Naive thymus-derived CD8-positive, alpha-beta T cell (primary cell): Measurements from ENCODE around the gene ANKH. TPM values are rescaled to one million over a fixed set of nuclear protein-coding genes. Genes with fewer than 3 reads are reported as not detected.
A peak's percentile ranks its signal among the peaks of the same experiment; 100 is the strongest.

Experiments
- ATAC-seq, 2 donors: fragments of 150-1000 bp; cut with Tn5 transposase in 1 of 2; sonication (Bioruptor Pico), chemical (Tn5 transposase) in 1 of 2; 1 replicate in 1 of 2; 2 replicates in 1 of 2; pipeline ENCODE4 v1.10.0; 2021; ENCODE audit warnings: mild to moderate bottlenecking in 2 of 2, moderate library complexity in 2 of 2
- POLR2A ChIA-PET: fragments of 350-600 bp; sonication (Branson Sonifier 250); formaldehyde crosslinking; loops from one replicate; lab custom pipeline; 2021; ENCODE audit warnings: antibody characterized with exemption; lab: Charles Lee
- DNase-seq, 10 donors: peaks; one replicate each; pipeline versions ENCODE4 v3.0.0 to v3.0.0-alpha.2; 2020 to 2022
- H3K27ac Mint-ChIP-seq, 10 donors: one replicate each; pipeline ENCODE4 v1.8.0; 2020 to 2022; ENCODE audit warnings: mild to moderate bottlenecking in 10 of 10, mixed read lengths in 10 of 10, moderate library complexity in 4 of 10, inconsistent platforms in 1 of 10
- H3K27me3 Mint-ChIP-seq, 5 donors: one replicate each; pipeline ENCODE4 v1.8.0; 2021 to 2022; ENCODE audit warnings: mixed read lengths in 5 of 5
- H3K36me3 Mint-ChIP-seq, 3 donors: one replicate each; pipeline ENCODE4 v1.8.0; 2020 to 2022; ENCODE audit warnings: mixed read lengths in 3 of 3, mild to moderate bottlenecking in 2 of 3, inconsistent platforms in 1 of 3
- H3K4me1 Mint-ChIP-seq, 4 donors: one replicate each; pipeline ENCODE4 v1.8.0; 2021 to 2022; ENCODE audit warnings: mixed read lengths in 4 of 4
- H3K4me3 Mint-ChIP-seq, 10 donors: one replicate each; pipeline ENCODE4 v1.8.0; 2020 to 2022; ENCODE audit warnings: mild to moderate bottlenecking in 10 of 10, mixed read lengths in 10 of 10, moderate library complexity in 6 of 10, inconsistent platforms in 1 of 10
- H3K9me3 Mint-ChIP-seq, 9 donors: one replicate each; pipeline ENCODE4 v1.8.0; 2020 to 2022; ENCODE audit warnings: mixed read lengths in 9 of 9, mild to moderate bottlenecking in 3 of 9, inconsistent platforms in 1 of 9, moderate library complexity in 1 of 9
- polyA plus RNA-seq, 3 donors: library from polyadenylated mRNA; unstranded; fragments of 300-500 nt; fragmentation: Illumina TruSeq; gene quantifications; one replicate each; pipeline ENCODE4 v1.2.3, GENCODE V29; 2021
- total RNA-seq, 8 experiments: library from RNA in 2 of 8; stranded (reverse) in 2 of 8; gene quantifications; one replicate each; pipeline ENCODE4 v1.2.3 and lab custom pipeline; 2021 to 2026

ANKH gene
- total and polyA plus RNA-seq, 5 experiments from 2014 or later, result 29.1 to 162 (median 41.3) TPM

- no peaks in the 10 kb centered on the region for H3K27me3 Mint-ChIP-seq
- H3K4me3 Mint-ChIP-seq, result peak overlapping the region; percentile 29 to 79 (median 72)
- peak overlapping the region; percentile 65 to 91 (median 85) for H3K27ac Mint-ChIP-seq
- H3K36me3 Mint-ChIP-seq, result peaks cover 0 to 67% (median 9%) of the 10 kb centered on the region in 3 donors
- peaks cover 48 to 75% (median 67%) of the 10 kb centered on the region in 4 donors for H3K4me1 Mint-ChIP-seq
- no peaks in the 10 kb centered on the region for H3K9me3 Mint-ChIP-seq
- POLR2A ChIA-PET, result no interaction called here
- DNase-seq (peak in 1 of 10 donors; percentile 27), ATAC-seq (peak; percentile 62 to 68)
These were observed 195.7 kb downstream of the ANKH start for GRCh38 chr5:14675865-14676300.

- Mint-ChIP-seq H3K27ac (peak overlapping the region; percentile 45 to 88 (median 80)), H3K4me3 (peak overlapping the region; percentile 41 to 79 (median 70)), H3K27me3 (no peaks in the 10 kb centered on the region), H3K4me1 (peaks cover 49 to 77% (median 71%) of the 10 kb centered on the region in 4 donors), H3K36me3 (peaks cover 0 to 61% (median 9%) of the 10 kb centered on the region in 3 donors), H3K9me3 (no peaks in the 10 kb centered on the region)
- DNase-seq (no peak), ATAC-seq (peak in 1 of 2 donors; percentile 20)
- POLR2A ChIA-PET, result interaction anchor here (0.6 to 1.3 kb wide), 3 partner anchors 12 to 274 kb away, joined by 3 to 4 read pairs (median 3); no protein-coding TSS in a partner anchor
These were observed 196.4 kb downstream of the ANKH start for GRCh38 chr5:14674983-14675854.

- Mint-ChIP-seq H3K27me3 (no peaks in the 10 kb centered on the region), H3K36me3 (peaks cover 0 to 45% (median 7%) of the 10 kb centered on the region in 3 donors), H3K4me1 (peaks cover 47 to 93% (median 82%) of the 10 kb centered on the region in 4 donors), H3K9me3 (no peaks in the 10 kb centered on the region), H3K27ac (peak overlapping the region in 4 of 10 donors; percentile 17 to 55 (median 30)), H3K4me3 (peak overlapping the region in 1 of 10 donors; percentile 60)
- DNase-seq, result no peak
- no peak for ATAC-seq
- POLR2A ChIA-PET, result no interaction called here
These were observed 198.1 kb downstream of the ANKH start for GRCh38 chr5:14673443-14673842.

- H3K27me3 Mint-ChIP-seq, result no peaks in the 10 kb centered on the region
These were observed 198.8 kb downstream of the ANKH start for GRCh38 chr5:14672484-14673394.

GRCh38 chr5:14672082-14672481 is 199.5 kb downstream of the ANKH start:
- peak overlapping the region; percentile 22 to 89 (median 62) for H3K27ac Mint-ChIP-seq
- H3K4me3 Mint-ChIP-seq, result peak overlapping the region in 8 of 10 donors; percentile 8 to 66 (median 53)
- DNase-seq (no peak), ATAC-seq (no peak)
- peaks cover 48 to 93% (median 88%) of the 10 kb centered on the region in 4 donors for H3K4me1 Mint-ChIP-seq
- no peaks in the 10 kb centered on the region for H3K9me3 Mint-ChIP-seq
- no peaks in the 10 kb centered on the region for H3K27me3 Mint-ChIP-seq
- H3K36me3 Mint-ChIP-seq, result peaks cover 0 to 33% (median 7%) of the 10 kb centered on the region in 3 donors
- POLR2A ChIA-PET, result interaction anchor here (0.9 kb wide), 1 partner anchor 12 kb away, joined by 3 read pairs; no protein-coding TSS in a partner anchor

More at GRCh38 chr5:14672484-14673394, 198.8 kb downstream of the ANKH start:
- Mint-ChIP-seq H3K4me3 (peak overlapping the region in 6 of 10 donors; percentile 18 to 65 (median 46)), H3K9me3 (no peaks in the 10 kb centered on the region), H3K36me3 (peaks cover 0 to 38% (median 7%) of the 10 kb centered on the region in 3 donors), H3K27ac (peak overlapping the region; percentile 23 to 89 (median 58)), H3K4me1 (peaks cover 47 to 93% (median 83%) of the 10 kb centered on the region in 4 donors)
- ATAC-seq, result no peak
- POLR2A ChIA-PET, result interaction anchor here (0.9 kb wide), 1 partner anchor 11 kb away, joined by 3 read pairs; no protein-coding TSS in a partner anchor
- DNase-seq, result no peak

- Mint-ChIP-seq H3K27me3 (no peaks in the 10 kb centered on the region), H3K4me3 (peak overlapping the region in 7 of 10 donors; percentile 2 to 68 (median 58)), H3K4me1 (peaks cover 48 to 94% (median 90%) of the 10 kb centered on the region in 4 donors), H3K9me3 (no peaks in the 10 kb centered on the region), H3K27ac (peak overlapping the region in 7 of 10 donors; percentile 3 to 89 (median 80)), H3K36me3 (peaks cover 0 to 31% (median 7%) of the 10 kb centered on the region in 3 donors)
- ATAC-seq, result peak in 1 of 2 donors; percentile 28
- DNase-seq, result no peak
- POLR2A ChIA-PET, result no interaction called here
These were observed 200.2 kb downstream of the ANKH start for GRCh38 chr5:14671414-14671813.

GRCh38 chr5:14669975-14670374 is 201.6 kb downstream of the ANKH start:
- H3K27me3 Mint-ChIP-seq, result no peaks in the 10 kb centered on the region
- peak overlapping the region in 5 of 10 donors; percentile 36 to 96 (median 66) for H3K27ac Mint-ChIP-seq
- no peaks in the 10 kb centered on the region for H3K9me3 Mint-ChIP-seq
- H3K4me1 Mint-ChIP-seq, result peaks cover 48 to 92% (median 89%) of the 10 kb centered on the region in 4 donors
- H3K36me3 Mint-ChIP-seq, result peaks cover 0 to 22% (median 7%) of the 10 kb centered on the region in 3 donors
- ATAC-seq, result no peak
- peak overlapping the region in 5 of 10 donors; percentile 13 to 64 (median 42) for H3K4me3 Mint-ChIP-seq
- no peak for DNase-seq
- POLR2A ChIA-PET, result interaction anchor here (0.7 to 1.2 kb wide), 3 partner anchors 35 to 201 kb away, joined by 3 read pairs; no protein-coding TSS in a partner anchor

- DNase-seq (no peak), ATAC-seq (no peak)
- H3K27ac Mint-ChIP-seq, result peak overlapping the region in 6 of 10 donors; percentile 27 to 97 (median 76)
- no peaks in the 10 kb centered on the region for H3K27me3 Mint-ChIP-seq
- peaks cover 48 to 87% (median 84%) of the 10 kb centered on the region in 4 donors for H3K4me1 Mint-ChIP-seq
- POLR2A ChIA-PET, result interaction anchor here (1.0 to 1.2 kb wide), 2 partner anchors 36 to 78 kb away, joined by 3 read pairs; no protein-coding TSS in a partner anchor
- H3K9me3 Mint-ChIP-seq, result no peaks in the 10 kb centered on the region
- H3K36me3 Mint-ChIP-seq, result peaks cover 0 to 20% (median 7%) of the 10 kb centered on the region in 3 donors
- peak overlapping the region in 3 of 10 donors; percentile 3 to 64 (median 20) for H3K4me3 Mint-ChIP-seq
These were observed 202.2 kb downstream of the ANKH start for GRCh38 chr5:14669415-14669814.

GRCh38 chr5:14668181-14668591 is 203.4 kb downstream of the ANKH start:
- POLR2A ChIA-PET, result no interaction called here
- DNase-seq, result peak in 3 of 10 donors; percentile 11 to 41 (median 16)

GRCh38 chr5:14667770-14668169 is 203.8 kb downstream of the ANKH start:
- Mint-ChIP-seq H3K4me3 (peak overlapping the region; percentile 72 to 97 (median 88)), H3K27me3 (no peaks in the 10 kb centered on the region), H3K9me3 (no peaks in the 10 kb centered on the region), H3K27ac (peak overlapping the region; percentile 74 to 97 (median 93)), H3K36me3 (peaks cover 0 to 10% (median under 1%) of the 10 kb centered on the region in 3 donors), H3K4me1 (peaks cover 47 to 87% (median 84%) of the 10 kb centered on the region in 4 donors)
- POLR2A ChIA-PET, result interaction anchor here (2.2 kb wide), 1 partner anchor 39 kb away, joined by 9 read pairs; no protein-coding TSS in a partner anchor
- ATAC-seq (no peak), DNase-seq (no peak)

More at GRCh38 chr5:14668181-14668591, 203.4 kb downstream of the ANKH start:
- Mint-ChIP-seq H3K4me3 (peak overlapping the region; percentile 72 to 97 (median 88)), H3K4me1 (peaks cover 49 to 87% (median 85%) of the 10 kb centered on the region in 4 donors), H3K27me3 (no peaks in the 10 kb centered on the region), H3K27ac (peak overlapping the region; percentile 74 to 97 (median 93)), H3K36me3 (peaks cover 0 to 12% (median 2%) of the 10 kb centered on the region in 3 donors), H3K9me3 (no peaks in the 10 kb centered on the region)
- no peak for ATAC-seq

GRCh38 chr5:14667290-14667689 is 204.3 kb downstream of the ANKH start:
- Mint-ChIP-seq H3K27ac (peak overlapping the region; percentile 74 to 97 (median 93)), H3K27me3 (no peaks in the 10 kb centered on the region), H3K4me1 (peaks cover 46 to 86% (median 81%) of the 10 kb centered on the region in 4 donors), H3K9me3 (no peaks in the 10 kb centered on the region), H3K36me3 (peaks cover 0 to 8% (median 0%) of the 10 kb centered on the region in 3 donors), H3K4me3 (peak overlapping the region; percentile 84 to 98 (median 94))
- ATAC-seq (no peak), DNase-seq (no peak)
- POLR2A ChIA-PET, result interaction anchor here (1.1 to 2.2 kb wide), 3 partner anchors 13 to 326 kb away, joined by 3 to 9 read pairs (median 4); no protein-coding TSS in a partner anchor
